CD8-positive, alpha-beta memory T cell (primary cell): ENCODE data around the gene CNN1. TPM values are rescaled to one million over a fixed set of nuclear protein-coding genes. Genes with fewer than 3 reads are reported as not detected.
A peak's percentile ranks its signal among the peaks of the same experiment; 100 is the strongest.

Experiments used
- CTCF ChIA-PET: fragments of 350-600 bp; sonication (Branson Sonifier 250); formaldehyde crosslinking; loops from one replicate; lab custom pipeline; 2021; ENCODE audit warnings: antibody characterized with exemption; lab: Charles Lee
- POLR2A ChIA-PET: fragments of 350-600 bp; sonication (Branson Sonifier 250); formaldehyde crosslinking; loops from one replicate; lab custom pipeline; 2021; ENCODE audit warnings: antibody characterized with exemption; lab: Charles Lee
- DNase-seq, 5 donors: peaks; one replicate each; pipeline versions ENCODE4 v3.0.0 to v3.0.0-alpha.2; 2020 to 2022; ENCODE audit warnings: mixed read lengths in 1 of 5
- H3K27ac ChIP-seq: one replicate; pipeline ENCODE4 v1.7.0; 2013; ENCODE audit warnings: low read depth, mild to moderate bottlenecking, low read length, moderate library complexity
- H3K27me3 ChIP-seq: 2 replicates; pipeline ENCODE4 v1.7.0; 2013; ENCODE audit warnings: low read length, mild to moderate bottlenecking; ENCODE audit not compliant: insufficient read depth, poor library complexity, severe bottlenecking
- H3K36me3 ChIP-seq: 2 replicates; pipeline ENCODE4 v1.7.0; 2013; ENCODE audit warnings: mild to moderate bottlenecking, low read length, moderate library complexity; ENCODE audit not compliant: insufficient read depth
- H3K4me1 ChIP-seq: 2 replicates; pipeline ENCODE4 v1.7.0; 2013; ENCODE audit warnings: mild to moderate bottlenecking, low read length, moderate library complexity; ENCODE audit not compliant: insufficient read depth
- H3K4me3 ChIP-seq: 2 replicates; pipeline ENCODE4 v1.7.0; 2013; ENCODE audit warnings: mild to moderate bottlenecking, low read length
- H3K9me3 ChIP-seq: 2 replicates; pipeline ENCODE4 v1.7.0; 2013; ENCODE audit warnings: mild to moderate bottlenecking, low read length
- H3K27ac Mint-ChIP-seq, 8 donors: one replicate each; pipeline ENCODE4 v1.8.0; 2020 to 2021; ENCODE audit warnings: mixed read lengths in 8 of 8, mild to moderate bottlenecking in 6 of 8, inconsistent platforms in 3 of 8, moderate library complexity in 3 of 8
- H3K27me3 Mint-ChIP-seq, 2 donors: one replicate each; pipeline ENCODE4 v1.8.0; 2020 to 2021; ENCODE audit warnings: mixed read lengths in 2 of 2, mild to moderate bottlenecking in 1 of 2, moderate library complexity in 1 of 2
- H3K36me3 Mint-ChIP-seq, 3 donors: one replicate each; pipeline ENCODE4 v1.8.0; 2020 to 2021; ENCODE audit warnings: mixed read lengths in 3 of 3, inconsistent platforms in 1 of 3, mild to moderate bottlenecking in 1 of 3
- H3K4me1 Mint-ChIP-seq, 3 donors: one replicate each; pipeline ENCODE4 v1.8.0; 2020 to 2021; ENCODE audit warnings: mixed read lengths in 3 of 3, inconsistent platforms in 1 of 3, mild to moderate bottlenecking in 1 of 3
- H3K4me3 Mint-ChIP-seq, 7 donors: one replicate each; pipeline ENCODE4 v1.8.0; 2020 to 2021; ENCODE audit warnings: mixed read lengths in 7 of 7, mild to moderate bottlenecking in 6 of 7, moderate library complexity in 4 of 7, inconsistent platforms in 2 of 7
- H3K9me3 Mint-ChIP-seq, 5 donors: one replicate each; pipeline ENCODE4 v1.8.0; 2020 to 2022; ENCODE audit warnings: mixed read lengths in 5 of 5, mild to moderate bottlenecking in 3 of 5, moderate library complexity in 2 of 5, inconsistent platforms in 1 of 5
- polyA plus RNA-seq: library from polyadenylated mRNA; unstranded; fragments of 300-500 nt; fragmentation: Illumina TruSeq; gene quantifications from one replicate; pipeline ENCODE4 v1.2.3, GENCODE V29; 2021
- total RNA-seq, 2 experiments: library from RNA; stranded (reverse); gene quantifications; one replicate each; pipeline ENCODE4 v1.2.3, GENCODE V29; 2021

The CNN1 gene
- total and polyA plus RNA-seq, 3 experiments from 2014 or later: not detected

GRCh38 chr19:11551603-11552235, 13.1 kb downstream of the CNN1 start:
- ChIA-PET CTCF (no interaction called here), POLR2A (no interaction called here)
- peak overlapping the region in 1 of 8 donors; percentile 12 for H3K27ac Mint-ChIP-seq
- Histone ChIP-seq H3K4me3 (no peak overlapping the region), H3K27ac (no peak overlapping the region), H3K4me1 (peaks cover under 1% of the 10 kb centered on the region), H3K9me3 (no peaks in the 10 kb centered on the region), H3K36me3 (peaks cover 13% of the 10 kb centered on the region), H3K27me3 (no peaks in the 10 kb centered on the region)
- no peak overlapping the region for H3K4me3 Mint-ChIP-seq
- no peaks in the 10 kb centered on the region for H3K27me3 Mint-ChIP-seq
- peaks cover 0 to 39% (median 0%) of the 10 kb centered on the region in 3 donors for H3K36me3 Mint-ChIP-seq
- no peaks in the 10 kb centered on the region for H3K9me3 Mint-ChIP-seq
- no peak for DNase-seq
- peaks cover 10 to 23% (median 14%) of the 10 kb centered on the region in 3 donors for H3K4me1 Mint-ChIP-seq

GRCh38 chr19:11552666-11553372, 14.2 kb downstream of the CNN1 start:
- Histone ChIP-seq H3K4me1 (peaks cover 10% of the 10 kb centered on the region), H3K4me3 (no peak overlapping the region), H3K27ac (no peak overlapping the region), H3K27me3 (no peaks in the 10 kb centered on the region), H3K9me3 (no peaks in the 10 kb centered on the region), H3K36me3 (peaks cover 13% of the 10 kb centered on the region)
- Mint-ChIP-seq H3K36me3 (peaks cover 0 to 43% (median 2%) of the 10 kb centered on the region in 3 donors), H3K27me3 (peaks cover 0 to 1% of the 10 kb centered on the region in 2 donors), H3K4me3 (no peak overlapping the region), H3K27ac (peak overlapping the region in 2 of 8 donors; percentile 29 to 39), H3K4me1 (peaks cover 17 to 31% (median 19%) of the 10 kb centered on the region in 3 donors), H3K9me3 (no peaks in the 10 kb centered on the region)
- ChIA-PET POLR2A (no interaction called here), CTCF (no interaction called here)
- DNase-seq: no peak

GRCh38 chr19:11554160-11554559, 15.5 kb downstream of the CNN1 start:
- Mint-ChIP-seq H3K4me1 (peaks cover 24 to 41% (median 27%) of the 10 kb centered on the region in 3 donors), H3K27ac (peak overlapping the region in 6 of 8 donors; percentile 27 to 89 (median 61)), H3K9me3 (no peaks in the 10 kb centered on the region), H3K36me3 (peaks cover 0 to 48% (median 2%) of the 10 kb centered on the region in 3 donors), H3K27me3 (peaks cover 0 to 2% of the 10 kb centered on the region in 2 donors), H3K4me3 (peak overlapping the region in 3 of 7 donors; percentile 23 to 58 (median 47))
- Histone ChIP-seq H3K4me1 (peaks cover 18% of the 10 kb centered on the region), H3K27ac (no peak overlapping the region), H3K4me3 (no peak overlapping the region), H3K9me3 (no peaks in the 10 kb centered on the region), H3K27me3 (no peaks in the 10 kb centered on the region), H3K36me3 (peaks cover 13% of the 10 kb centered on the region)
- no peak for DNase-seq
- ChIA-PET CTCF (no interaction called here), POLR2A (interaction anchor here (0.9 kb wide), 1 partner anchor 40 kb away, joined by 5 read pairs; no protein-coding TSS in a partner anchor)

GRCh38 chr19:11555246-11555645, 16.6 kb downstream of the CNN1 start:
- ChIA-PET POLR2A (no interaction called here), CTCF (no interaction called here)
- Histone ChIP-seq H3K36me3 (peaks cover 13% of the 10 kb centered on the region), H3K4me3 (no peak overlapping the region), H3K4me1 (peaks cover 23% of the 10 kb centered on the region), H3K27ac (no peak overlapping the region), H3K9me3 (no peaks in the 10 kb centered on the region), H3K27me3 (no peaks in the 10 kb centered on the region)
- DNase-seq: no peak
- peak overlapping the region in 6 of 7 donors; percentile 11 to 85 (median 64) for H3K4me3 Mint-ChIP-seq
- peaks cover 30 to 48% (median 31%) of the 10 kb centered on the region in 3 donors for H3K4me1 Mint-ChIP-seq
- H3K27me3 Mint-ChIP-seq: peaks cover 0 to 3% of the 10 kb centered on the region in 2 donors
- peak overlapping the region in 4 of 8 donors; percentile 9 to 83 (median 58) for H3K27ac Mint-ChIP-seq
- no peaks in the 10 kb centered on the region for H3K9me3 Mint-ChIP-seq
- peaks cover 0 to 52% (median 2%) of the 10 kb centered on the region in 3 donors for H3K36me3 Mint-ChIP-seq

GRCh38 chr19:11556634-11557420, 18.2 kb downstream of the CNN1 start:
- H3K36me3 ChIP-seq: peaks cover 13% of the 10 kb centered on the region
- H3K36me3 Mint-ChIP-seq: peaks cover 0 to 47% (median 2%) of the 10 kb centered on the region in 3 donors
- H3K9me3 Mint-ChIP-seq: no peaks in the 10 kb centered on the region
- POLR2A ChIA-PET: interaction anchor here (0.6 kb wide), 1 partner anchor 829 kb away, joined by 11 read pairs; no protein-coding TSS in a partner anchor
- peak overlapping the region in 6 of 7 donors; percentile 16 to 99 (median 68) for H3K4me3 Mint-ChIP-seq
- peaks cover 36 to 55% (median 37%) of the 10 kb centered on the region in 3 donors for H3K4me1 Mint-ChIP-seq
- H3K4me1 ChIP-seq: peaks cover 30% of the 10 kb centered on the region
- DNase-seq: no peak
- H3K27ac ChIP-seq: no peak overlapping the region
- H3K9me3 ChIP-seq: no peaks in the 10 kb centered on the region
- CTCF ChIA-PET: interaction anchor here (0.6 to 3.4 kb wide), 3 partner anchors 20 to 74 kb away, joined by 3 to 14 read pairs (median 3); no protein-coding TSS in a partner anchor
- no peak overlapping the region for H3K4me3 ChIP-seq
- H3K27ac Mint-ChIP-seq: peak overlapping the region in 3 of 8 donors; percentile 46 to 64 (median 49)
- H3K27me3 ChIP-seq: no peaks in the 10 kb centered on the region
- H3K27me3 Mint-ChIP-seq: peaks cover 0 to 3% of the 10 kb centered on the region in 2 donors

GRCh38 chr19:11558881-11559828, 20.5 kb downstream of the CNN1 start, which contains the start of gene ELOF1:
Gene ELOF1, minus strand, starts transcription at chr19:11559230. Its CDS starts 4,883 bp downstream, at chr19:11554347.
- DNase-seq: peak; percentile 94 to 97 (median 96)
- peaks cover 35 to 50% (median 36%) of the 10 kb centered on the region in 3 donors for H3K4me1 Mint-ChIP-seq
- peaks cover 0 to 3% of the 10 kb centered on the region in 2 donors for H3K27me3 Mint-ChIP-seq

More at GRCh38 chr19:11558881-11559828, 20.5 kb downstream of the CNN1 start, which contains the start of gene ELOF1:
- ChIA-PET CTCF (interaction anchor here (0.8 to 3.4 kb wide), 9 partner anchors 10 to 178 kb away, joined by 3 to 14 read pairs (median 3); partner anchors contain the start of gene ACP5), POLR2A (interaction anchor here (0.5 to 1.4 kb wide), 11 partner anchors 21 to 1727 kb away, joined by 3 to 10 read pairs (median 5); partner anchors contain the start of genes CNN1, ECSIT and SWSAP1)
- Histone ChIP-seq H3K4me3 (peak within 1 kb of the TSS; percentile 85), H3K36me3 (peaks cover 9% of the 10 kb centered on the region), H3K9me3 (no peaks in the 10 kb centered on the region), H3K27me3 (no peaks in the 10 kb centered on the region), H3K27ac (peak within 1 kb of the TSS; percentile 75), H3K4me1 (peaks cover 30% of the 10 kb centered on the region)
- Mint-ChIP-seq H3K9me3 (no peaks in the 10 kb centered on the region), H3K27ac (peak within 1 kb of the TSS; percentile 84 to 99 (median 95)), H3K4me3 (peak within 1 kb of the TSS; percentile 92 to 99 (median 97)), H3K36me3 (peaks cover 0 to 31% (median 2%) of the 10 kb centered on the region in 3 donors)
